ENCODE measurements around the gene HVCN1.
"Not testable (repeated sequence)": the region's sequence is repeated elsewhere in the genome, so short reads cannot be mapped to it uniquely, and the experiment has no call there.

HVCN1 gene, protein sequence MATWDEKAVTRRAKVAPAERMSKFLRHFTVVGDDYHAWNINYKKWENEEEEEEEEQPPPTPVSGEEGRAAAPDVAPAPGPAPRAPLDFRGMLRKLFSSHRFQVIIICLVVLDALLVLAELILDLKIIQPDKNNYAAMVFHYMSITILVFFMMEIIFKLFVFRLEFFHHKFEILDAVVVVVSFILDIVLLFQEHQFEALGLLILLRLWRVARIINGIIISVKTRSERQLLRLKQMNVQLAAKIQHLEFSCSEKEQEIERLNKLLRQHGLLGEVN

DNA sequence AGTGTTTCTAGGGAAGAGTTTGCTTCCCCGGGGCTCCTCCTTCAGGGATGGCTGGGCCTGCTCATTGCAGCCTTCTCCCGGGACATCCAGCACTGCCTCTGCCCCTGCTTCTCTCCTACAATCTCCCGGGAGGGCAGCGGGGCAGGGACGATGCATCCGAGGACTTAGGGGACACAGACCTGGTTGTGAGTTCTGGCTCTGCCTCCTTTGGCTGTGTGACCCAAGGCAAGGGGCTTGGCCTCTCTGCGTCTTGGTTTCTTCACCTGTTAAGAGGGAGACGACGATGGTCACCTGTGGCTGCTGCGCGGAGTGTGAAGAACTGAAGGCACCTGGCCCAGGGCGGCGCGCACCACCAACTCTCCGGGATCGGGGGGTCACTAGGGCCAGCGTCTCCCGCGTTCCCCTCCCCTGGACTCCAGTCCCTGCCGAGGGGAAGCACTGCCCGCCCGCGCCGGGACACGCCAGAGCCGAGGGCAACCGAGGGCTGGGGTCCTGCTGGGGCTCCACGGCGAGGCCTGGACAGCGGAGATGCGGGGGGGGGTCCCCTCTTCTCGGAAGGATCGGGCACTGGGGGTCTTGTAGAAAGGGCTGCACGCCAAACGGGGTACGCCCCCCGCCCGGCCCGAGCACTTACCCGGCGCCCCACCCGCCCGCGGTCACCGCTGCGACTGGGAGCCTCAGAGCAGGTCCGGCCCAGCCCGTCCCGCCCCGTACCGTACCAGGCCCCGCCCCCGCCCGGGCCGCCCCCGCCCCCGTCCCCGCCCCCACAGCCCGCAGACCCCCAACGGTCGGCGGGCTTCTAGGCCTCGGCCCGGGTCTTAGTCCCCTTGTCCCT, at the start of gene HVCN1:
HVCN1 (minus strand) TSS at position 670 of the 835 bp plus-strand sequence. CDS start 5,870 bp downstream, outside the sequence.
- DNase-seq (ENCODE audit: low read depth in 2 of 2): peak in 1 of 2 donors; percentile 30

DNA sequence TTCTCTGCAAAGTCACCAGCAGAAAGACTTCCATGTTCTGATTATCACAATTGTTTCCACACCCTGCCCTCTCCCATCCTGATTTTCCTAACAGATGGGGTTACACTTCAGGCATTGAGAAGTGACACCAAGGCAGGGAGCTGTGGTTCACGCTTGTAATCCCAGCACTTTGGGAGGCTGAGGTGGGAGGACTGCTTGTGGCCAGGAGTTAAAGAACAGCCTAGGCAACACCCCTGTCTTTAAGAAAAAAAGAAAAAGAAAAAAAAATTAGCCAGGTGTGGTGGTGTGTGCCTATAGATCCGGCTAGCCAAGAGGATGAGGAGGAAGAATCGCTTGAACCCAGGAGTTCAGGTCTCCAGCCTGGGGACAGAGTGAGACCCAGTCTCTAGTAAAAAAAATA, 48.6 kb upstream of the HVCN1 start:
- DNase-seq (ENCODE audit: low read depth in 2 of 2): no peak

DNA sequence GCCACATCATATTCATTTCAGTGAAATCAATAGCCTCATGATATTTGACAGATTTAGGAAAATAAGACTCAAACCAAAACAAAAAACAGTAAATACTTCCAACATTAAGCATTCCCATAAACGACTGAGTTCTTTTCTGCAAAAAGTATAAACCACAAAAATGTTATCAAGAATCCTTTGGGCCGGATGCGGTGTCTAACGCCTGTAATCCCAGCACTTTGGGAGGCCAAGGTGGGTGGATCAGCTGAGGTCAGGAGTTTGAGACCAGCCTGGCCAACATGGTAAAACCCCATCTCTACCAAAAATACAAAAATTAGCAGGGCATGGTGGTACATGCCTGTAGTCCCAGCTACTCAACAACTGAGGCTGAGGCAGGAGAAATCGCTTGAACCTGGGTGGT, 48.1 kb upstream of the HVCN1 start:
- DNase-seq (ENCODE audit: low read depth in 2 of 2): not testable (repeated sequence)

DNA sequence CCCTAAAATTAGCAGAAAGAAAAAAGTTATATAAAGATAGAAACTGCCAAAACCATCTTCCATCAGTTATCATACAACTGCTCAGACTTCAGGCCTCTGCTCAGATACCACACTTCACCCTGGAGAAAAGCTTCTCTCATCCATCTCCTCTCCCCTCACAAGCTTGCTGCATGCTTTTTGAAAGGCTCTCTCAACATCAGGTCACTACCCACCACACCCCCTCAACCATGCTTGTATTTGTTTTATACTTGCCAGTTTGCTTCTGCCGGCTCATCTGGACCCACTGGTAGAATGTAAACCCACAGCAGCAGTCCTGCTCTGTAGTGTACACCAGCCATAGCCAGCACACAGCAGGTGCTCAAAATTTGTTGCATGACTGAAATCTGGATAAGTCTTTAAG, 45.0 kb upstream of the HVCN1 start:
- no peak for DNase-seq (ENCODE audit: low read depth in 2 of 2)

DNA sequence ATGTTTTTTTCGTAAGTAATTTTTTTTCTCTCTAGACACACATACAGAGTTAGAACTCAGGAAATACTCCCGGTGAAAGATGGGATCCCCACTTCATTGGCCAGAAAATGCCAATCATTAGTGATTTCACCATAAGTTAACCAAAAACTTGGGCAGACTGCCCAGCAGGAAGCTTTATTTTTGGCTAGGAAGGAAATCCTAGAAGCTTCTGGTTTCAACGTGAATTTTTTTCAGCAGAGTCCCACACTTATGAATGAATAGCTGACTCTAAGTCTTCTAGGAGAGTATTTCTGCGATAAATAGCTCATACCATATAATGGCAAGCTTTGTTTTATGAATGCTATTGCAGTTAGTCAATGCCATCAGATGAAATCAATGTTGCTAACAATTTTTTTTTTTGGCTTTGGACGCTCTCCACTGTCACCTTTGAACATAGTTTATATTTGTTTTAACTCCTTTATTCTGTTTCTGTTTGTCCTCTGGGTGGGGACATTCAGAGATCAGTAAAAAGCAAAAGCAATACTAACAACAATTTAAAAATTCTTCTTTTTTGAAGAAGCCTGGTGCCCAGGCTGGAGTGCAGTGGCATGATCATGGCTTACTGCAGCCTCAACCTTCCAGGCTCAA, 44.3 kb upstream of the HVCN1 start:
- DNase-seq (ENCODE audit: low read depth in 2 of 2): no peak

DNA sequence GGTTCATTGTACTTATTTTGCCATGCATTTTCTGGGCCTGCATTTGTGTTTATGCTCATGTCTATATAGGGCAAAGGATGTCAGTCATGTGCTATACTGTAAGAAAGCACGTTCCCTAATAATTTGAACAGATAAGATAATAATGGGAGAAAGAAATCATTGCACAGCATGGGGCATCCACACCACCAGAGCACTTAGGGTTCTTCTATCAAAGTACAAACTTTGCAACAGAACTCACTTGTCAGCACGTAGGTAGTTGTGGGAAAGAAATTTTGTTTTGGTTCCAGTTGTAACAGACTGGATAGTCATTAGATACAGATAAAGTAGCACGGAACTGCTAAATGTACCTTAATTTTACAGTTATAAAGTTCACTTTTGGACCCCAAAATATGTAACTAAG, 43.7 kb upstream of the HVCN1 start:
- no peak for DNase-seq (ENCODE audit: low read depth in 2 of 2)

DNA sequence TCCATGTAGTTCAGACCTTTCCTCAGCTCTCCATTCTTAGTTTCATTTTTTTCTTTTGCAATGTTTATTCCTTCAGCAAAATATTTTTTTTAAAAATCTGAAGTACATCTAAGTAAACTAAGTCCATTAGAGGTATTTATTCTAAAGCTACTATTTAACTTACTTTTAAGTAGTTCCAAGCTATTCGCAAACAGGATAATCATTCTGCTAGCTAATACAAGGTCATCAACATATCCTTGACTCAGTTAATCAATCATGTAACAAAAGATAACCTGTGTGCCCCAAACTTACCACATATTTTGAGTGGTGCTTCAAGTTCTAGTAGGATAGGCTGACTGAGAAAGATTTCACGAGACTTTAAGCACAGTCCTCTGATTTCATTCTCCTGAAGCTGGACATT, 42.6 kb upstream of the HVCN1 start:
- no peak for DNase-seq (ENCODE audit: low read depth in 2 of 2)

DNA sequence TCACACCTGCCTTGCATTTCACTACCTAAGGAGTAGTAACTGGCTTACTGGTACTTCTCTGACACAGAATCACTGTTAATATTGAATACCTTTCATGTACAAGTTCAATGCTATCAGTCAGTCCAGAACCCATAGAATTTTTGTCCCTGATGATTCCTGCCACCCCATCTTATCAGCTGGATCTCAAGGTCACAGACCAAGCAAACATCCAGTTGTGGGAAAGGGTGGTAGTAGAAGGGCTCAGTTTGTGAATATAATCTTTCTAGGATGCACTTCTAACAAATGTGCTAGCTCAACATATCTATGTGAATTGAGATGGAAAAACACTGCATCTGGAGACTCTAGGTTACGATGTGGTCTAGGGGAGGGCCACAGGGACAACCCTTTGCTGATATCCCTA, 39.7 kb upstream of the HVCN1 start:
- no peak for DNase-seq (ENCODE audit: low read depth in 2 of 2)

DNA sequence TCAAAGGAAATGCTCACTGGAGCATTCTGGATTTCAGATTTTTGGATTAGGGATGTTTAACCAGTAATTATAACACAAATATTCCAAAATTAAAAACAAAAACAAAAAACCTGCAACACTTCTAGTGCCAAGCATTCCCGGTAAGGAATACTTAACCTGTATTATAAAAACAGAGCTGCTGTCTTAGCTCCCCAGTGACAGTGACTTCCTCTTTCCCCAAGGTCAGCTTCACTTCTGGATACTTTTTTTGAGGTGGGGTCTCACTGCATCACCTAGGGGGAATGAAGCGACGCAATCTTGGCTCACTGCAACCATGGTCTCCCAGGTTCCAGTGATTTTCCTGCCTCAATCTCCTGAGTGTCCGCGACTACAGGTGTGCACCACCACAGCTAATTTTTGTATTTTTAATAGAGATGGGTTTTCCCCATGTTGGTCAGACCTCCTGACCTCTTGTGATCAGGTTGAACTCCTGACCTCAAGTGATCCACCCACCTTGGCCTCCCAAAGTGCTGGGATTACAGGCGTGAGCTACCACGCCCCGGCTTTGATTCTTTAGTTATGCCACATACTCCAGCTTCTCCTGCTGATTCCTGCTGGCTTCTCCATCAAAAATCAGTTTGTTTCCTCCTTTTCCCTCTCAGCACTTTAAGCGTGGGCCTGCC, 37.9 kb upstream of the HVCN1 start:
- no peak for DNase-seq (ENCODE audit: low read depth in 2 of 2)

DNA sequence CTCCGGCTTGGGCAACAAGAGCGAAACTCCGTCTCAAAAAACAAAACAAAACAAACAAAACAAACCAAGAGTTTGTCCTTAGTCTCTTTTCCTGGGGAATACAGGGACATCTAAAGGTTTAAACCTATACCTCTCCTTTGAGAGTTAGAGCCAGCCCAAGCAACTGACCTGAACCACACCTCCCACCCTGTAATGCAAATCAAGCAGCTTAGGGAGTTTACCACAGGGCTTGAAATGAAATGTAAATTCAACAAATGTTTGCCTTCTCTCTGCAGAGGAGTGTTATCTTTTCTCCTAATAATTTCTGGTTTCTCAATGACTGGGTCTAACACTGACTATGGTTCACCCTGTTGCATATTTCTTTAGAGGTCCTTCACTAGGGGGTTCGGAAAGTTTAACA, 37.1 kb upstream of the HVCN1 start:
- DNase-seq (ENCODE audit: low read depth in 2 of 2): no peak

DNA sequence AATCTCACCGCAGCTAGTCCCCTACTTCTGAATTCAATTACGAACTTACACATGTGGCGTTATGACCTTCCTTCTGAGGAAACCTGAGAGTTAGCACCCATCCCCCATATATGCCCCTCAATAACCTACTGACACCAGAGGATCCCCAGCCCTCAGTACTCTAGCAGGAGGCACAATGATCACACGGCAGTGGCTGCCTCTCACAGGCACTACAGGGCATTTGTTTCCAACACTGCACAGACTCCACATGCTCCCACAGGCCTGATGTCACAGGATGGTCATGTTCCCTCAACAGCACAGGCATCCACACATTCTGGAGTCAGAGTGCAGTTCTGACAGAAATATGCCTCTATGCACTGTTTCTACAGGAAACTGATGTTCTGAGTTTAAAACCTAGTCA, 36.4 kb upstream of the HVCN1 start:
- DNase-seq (ENCODE audit: low read depth in 2 of 2): no peak

DNA sequence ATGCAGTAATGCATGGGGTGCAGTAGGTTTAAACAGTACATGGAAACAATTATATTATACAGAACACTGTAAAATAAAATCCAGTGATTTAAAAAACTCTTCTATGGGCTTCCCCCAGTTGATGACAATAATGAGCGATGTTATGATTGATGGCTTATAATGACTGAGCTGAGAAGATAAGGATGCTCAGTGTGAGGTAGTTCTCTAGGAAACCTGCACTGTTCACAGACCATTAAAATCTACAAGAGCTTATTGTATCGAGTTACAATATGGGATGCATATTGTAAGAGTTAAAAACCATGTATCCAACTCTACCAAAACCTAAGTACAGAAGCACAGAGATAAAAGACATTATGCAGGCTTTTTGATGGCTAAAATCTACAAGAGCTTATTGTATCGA, 34.0 kb upstream of the HVCN1 start:
- DNase-seq (ENCODE audit: low read depth in 2 of 2): not testable (repeated sequence)

DNA sequence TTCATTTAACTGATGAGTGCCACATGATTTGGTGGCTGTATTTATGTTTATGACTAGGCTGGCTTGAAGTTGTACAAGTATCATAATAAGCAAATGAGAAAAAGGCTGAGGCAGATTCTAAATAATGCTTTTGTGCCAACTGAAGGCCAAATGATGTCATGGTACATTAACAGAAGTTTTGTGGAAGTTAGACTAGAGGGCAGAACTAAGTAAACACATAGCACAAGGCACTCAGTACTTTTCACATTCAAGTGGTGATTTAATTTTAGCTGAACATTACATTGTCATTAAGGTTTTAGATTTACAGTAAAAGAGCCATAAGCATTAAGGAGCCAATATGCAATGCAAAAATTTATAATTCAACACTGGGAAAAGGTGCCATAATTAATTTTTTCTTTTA, 32.7 kb upstream of the HVCN1 start:
- no peak for DNase-seq (ENCODE audit: low read depth in 2 of 2)

DNA sequence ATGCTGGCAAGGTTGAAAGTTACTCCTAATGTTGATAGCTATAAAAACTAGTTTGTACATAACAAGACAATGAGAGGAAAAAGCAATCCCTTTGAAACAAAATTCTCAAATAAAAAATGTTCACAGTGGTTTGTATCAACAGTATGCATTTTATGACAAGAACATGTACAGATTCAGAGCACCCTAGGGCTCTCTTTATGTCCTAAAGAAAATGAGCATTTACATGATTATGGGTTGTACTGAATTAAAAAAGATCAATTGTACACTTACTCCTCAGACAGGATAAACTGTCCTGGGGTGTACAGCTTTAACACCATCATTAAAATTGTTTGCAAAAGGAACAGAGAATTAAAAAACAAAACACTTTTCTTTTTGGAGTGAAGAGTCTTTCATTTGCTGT, 31.6 kb upstream of the HVCN1 start:
- no peak for DNase-seq (ENCODE audit: low read depth in 2 of 2)

DNA sequence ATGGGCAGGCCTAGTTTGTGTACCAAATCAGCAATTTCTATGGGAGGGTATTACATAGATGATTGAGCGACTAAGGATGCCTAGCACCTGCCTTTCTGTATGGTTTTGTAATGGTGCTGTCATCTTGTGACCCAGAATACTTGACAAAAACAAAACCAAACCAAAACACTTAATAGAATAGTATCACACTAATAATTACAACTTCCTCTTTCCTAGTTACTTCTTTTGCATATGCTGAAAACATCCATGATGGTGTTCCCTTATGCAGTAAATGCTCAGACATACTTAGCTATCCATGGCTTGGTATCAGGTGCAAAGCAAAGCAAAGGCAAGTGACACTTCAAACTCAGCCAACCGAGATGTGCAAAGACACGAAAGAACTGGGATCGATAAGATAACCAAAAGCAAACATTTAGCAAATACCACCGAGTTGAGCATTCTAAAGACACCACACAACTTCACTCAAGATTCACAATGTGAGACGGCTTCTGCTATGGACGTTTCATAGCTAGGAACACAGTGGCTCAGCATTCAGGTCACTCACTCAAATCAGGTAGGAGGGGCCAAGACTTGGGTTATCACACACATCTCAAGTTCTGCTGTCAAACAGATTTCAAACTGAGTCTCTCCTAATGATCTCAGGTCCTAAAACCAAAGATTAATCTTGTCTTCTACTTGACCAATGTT, 29.4 kb upstream of the HVCN1 start:
- no peak for DNase-seq (ENCODE audit: low read depth in 2 of 2)

DNA sequence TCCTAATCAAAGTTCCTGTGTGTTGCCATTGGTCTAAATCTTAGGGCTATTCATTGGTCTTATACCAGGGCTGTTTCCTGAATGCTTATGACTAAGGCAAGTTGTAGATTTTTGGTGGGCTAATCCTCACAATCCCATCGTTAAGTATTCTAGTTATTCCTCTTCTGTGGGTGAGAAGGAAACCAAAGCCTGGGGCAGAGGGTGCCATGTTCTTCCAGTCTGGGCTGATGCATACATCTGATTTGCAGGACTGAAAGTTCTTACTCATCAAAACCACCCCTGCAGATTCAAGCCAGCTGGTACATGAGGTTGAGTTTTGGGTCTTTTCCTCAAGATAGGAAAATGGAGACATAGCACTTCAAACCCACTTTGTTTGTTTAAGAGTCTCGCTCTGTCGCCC, 28.1 kb upstream of the HVCN1 start:
- peak in 1 of 2 donors; percentile 15 for DNase-seq (ENCODE audit: low read depth in 2 of 2)

DNA sequence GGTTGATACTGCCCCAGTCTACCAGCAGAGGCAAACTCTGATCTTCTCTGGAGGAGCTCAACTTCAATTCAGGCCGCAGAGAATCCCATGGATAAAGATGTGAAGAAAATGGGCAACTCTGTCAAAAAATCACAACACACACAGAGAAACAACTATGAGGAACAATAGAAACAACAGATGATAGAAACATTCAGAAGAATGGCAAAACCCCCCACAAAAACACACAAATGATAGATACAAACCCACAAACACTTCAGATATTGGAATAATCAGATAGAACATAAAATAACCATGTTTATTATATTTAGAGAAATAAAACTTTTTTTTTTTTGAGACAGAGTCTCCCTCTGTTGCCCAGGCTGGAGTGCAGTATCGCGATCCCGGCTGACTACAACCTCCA, 20.0 kb upstream of the HVCN1 start:
- DNase-seq (ENCODE audit: low read depth in 2 of 2): no peak

DNA sequence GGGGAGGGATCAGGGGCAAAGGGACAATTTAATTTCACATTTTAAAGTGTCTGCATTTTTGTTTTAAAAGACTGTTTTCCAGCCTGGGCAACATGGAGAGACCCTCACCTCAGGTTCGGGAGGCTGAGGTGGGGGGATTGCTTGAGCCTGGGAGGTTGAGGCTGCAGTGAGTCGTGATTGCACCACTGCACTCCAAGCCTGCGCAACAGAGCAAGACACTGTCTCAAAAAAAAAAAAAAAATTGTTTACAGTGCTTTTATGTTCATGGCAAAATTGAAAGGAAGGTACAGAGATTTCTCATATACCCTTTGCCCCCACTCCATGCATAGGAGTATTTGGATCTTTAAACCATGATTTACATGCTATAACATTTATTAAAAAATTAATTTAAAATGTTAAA, 16.4 kb upstream of the HVCN1 start:
- no peak for DNase-seq (ENCODE audit: low read depth in 2 of 2)

DNA sequence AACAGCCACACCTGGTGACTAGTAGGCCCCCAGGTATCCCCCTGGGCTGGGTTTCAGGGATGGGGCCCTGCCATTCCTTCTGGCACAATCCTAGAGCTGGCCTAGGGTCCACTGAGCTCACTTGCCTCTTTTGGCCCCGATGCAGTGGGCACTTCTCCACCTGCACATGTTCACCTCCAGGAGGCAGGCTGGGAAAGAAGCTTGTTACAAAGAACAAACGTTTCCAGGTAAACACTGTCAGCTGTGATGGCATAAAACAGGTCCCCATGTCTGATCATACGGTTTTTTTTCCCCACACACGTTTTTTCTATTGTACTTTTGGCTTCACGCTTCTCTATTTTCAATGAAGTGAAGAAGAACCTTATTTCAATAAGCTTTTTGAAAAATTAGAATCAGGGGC, 15.8 kb upstream of the HVCN1 start:
- no peak for DNase-seq (ENCODE audit: low read depth in 2 of 2)

DNA sequence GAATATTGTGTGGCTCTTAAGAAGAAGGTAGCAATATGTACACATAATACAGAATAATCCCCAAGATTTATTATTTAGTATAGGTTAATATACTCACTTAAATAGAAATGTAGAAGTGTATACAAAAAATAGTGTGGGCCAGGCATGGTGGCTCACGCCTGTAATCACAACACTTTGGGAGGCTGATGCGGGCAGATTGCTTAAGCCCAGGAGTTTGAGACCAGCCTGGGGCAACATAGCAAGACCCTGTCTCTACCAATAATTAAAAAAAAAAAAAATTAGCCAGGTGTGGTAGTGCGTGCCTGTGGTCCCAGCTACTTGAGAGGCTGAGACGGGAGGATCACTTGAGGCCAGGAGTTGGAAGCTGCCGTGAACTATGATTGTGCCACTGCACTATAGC, 15.3 kb upstream of the HVCN1 start:
- no peak for DNase-seq (ENCODE audit: low read depth in 2 of 2)

DNA sequence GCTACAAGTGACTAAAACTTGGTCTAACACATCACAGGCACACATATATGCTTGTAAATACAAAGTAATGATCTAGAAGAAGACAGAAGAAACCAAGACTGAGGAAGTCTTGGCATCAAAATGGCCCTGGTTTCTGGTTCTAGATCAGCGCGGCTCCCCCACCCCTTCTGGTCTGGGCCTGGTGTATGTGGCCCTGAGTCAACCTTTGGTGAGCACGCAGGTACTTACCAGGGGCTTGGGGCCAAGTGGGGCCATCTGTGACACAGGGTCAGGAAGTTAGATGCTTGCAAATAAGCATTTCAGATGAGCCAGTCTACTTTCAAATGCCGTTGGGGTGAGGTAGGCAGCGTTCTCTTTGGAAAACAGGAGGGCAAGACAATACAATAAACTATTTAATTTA, 13.2 kb upstream of the HVCN1 start:
- no peak for DNase-seq (ENCODE audit: low read depth in 2 of 2)
